GM12873 (cell line): ENCODE results near the gene HERC2.

ENCODE experiments used
- TF ChIP-seq, protein P1 (sequence below): IDR thresholded peaks from 2 replicates; pipeline ENCODE4 v1.5.1; 2012; ENCODE audit warnings: low read depth, mild to moderate bottlenecking, moderate library complexity, low read length, control low read depth; ENCODE audit not compliant: insufficient read depth; ENCODE audit errors: missing control alignments

Gene HERC2

DNA sequence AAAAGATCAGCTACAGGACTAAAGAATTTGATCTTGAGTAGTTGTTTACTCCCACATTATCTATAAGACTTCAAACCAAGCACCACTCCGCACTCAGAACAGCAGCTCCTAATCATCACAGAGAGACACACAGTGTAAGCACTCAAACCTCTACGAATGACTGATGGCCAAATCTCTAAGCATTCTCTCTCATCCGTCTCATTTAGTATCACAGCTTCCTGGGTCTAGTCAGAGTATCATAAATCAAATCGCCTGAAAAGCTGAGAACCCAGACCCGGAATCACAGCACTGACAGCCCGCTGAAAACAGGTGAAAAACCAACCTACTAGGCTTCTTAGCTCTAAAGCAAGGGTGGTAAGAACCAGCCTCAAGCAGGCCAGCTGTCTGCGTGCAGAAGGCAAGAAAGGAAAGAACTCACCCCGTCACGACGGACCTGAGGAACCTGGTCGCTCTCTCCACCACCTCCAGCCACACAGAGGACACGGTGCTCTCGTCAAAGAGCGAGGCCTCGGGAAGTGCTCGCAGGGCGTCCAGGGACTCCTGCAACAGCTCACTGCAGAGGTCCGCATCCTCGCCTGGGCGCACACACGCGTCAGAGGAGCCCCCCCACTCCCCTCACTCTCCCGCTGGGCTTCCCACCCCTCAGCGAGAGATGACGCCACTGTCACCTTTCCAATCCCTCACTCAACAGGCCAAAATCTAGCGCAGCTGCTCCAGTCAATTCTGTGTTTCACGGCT lies 47.9 kb downstream of the HERC2 start:
- TF ChIP-seq, protein P1, sequence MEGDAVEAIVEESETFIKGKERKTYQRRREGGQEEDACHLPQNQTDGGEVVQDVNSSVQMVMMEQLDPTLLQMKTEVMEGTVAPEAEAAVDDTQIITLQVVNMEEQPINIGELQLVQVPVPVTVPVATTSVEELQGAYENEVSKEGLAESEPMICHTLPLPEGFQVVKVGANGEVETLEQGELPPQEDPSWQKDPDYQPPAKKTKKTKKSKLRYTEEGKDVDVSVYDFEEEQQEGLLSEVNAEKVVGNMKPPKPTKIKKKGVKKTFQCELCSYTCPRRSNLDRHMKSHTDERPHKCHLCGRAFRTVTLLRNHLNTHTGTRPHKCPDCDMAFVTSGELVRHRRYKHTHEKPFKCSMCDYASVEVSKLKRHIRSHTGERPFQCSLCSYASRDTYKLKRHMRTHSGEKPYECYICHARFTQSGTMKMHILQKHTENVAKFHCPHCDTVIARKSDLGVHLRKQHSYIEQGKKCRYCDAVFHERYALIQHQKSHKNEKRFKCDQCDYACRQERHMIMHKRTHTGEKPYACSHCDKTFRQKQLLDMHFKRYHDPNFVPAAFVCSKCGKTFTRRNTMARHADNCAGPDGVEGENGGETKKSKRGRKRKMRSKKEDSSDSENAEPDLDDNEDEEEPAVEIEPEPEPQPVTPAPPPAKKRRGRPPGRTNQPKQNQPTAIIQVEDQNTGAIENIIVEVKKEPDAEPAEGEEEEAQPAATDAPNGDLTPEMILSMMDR: no peak

- TF ChIP-seq, protein P1: no peak
Measured at GRCh38 chr15:28273468-28273867, 48.5 kb downstream of the HERC2 start.

GRCh38 chr15:28272587-28272986 lies 49.4 kb downstream of the HERC2 start:
- TF ChIP-seq, protein P1: no peak

DNA sequence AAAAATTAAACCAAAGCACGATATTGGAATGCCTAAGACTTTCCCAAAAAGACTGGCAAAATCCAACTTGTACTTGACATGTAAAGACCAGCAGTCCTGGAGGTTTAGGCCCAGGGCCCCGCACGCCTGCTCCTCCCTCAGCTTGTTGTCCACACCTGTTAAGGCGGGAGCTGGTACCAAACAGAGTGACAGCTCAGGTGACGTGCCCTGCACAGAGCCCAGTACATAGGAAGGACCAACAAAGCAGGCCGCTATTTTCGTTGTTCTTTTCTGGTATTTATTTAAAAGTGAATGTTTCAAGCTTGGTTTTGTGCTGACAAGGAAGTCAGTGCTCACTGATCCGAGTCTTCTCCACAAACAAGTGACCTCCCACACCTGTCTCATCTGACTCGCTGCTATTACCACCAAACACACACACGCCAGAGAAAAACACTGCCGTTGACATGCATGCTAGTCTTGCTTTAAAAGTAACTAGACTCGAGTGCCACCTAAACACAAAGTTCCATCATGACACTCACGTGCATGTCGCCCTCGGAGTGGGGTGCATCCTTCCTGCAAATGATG lies 50.2 kb downstream of the HERC2 start:
- TF ChIP-seq, protein P1: no peak

DNA sequence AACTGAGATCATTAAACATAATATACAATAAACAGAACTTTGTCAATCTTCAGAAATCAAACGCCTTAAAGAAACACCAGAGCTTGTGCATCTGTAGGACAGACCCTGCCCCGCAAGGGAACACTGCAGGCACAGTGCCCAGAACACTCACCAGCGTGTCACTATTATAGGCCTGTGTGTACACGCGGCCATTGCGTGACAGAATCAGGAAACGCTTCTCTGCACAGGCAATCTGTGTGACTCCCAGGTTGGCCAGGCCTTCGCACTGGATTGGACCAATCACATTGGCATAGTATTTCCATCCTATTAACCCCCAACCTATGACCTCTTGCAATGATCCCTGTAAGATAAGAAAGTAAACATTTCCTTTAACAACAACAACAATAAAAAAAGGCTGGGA lies 52.9 kb downstream of the HERC2 start:
- TF ChIP-seq, protein P1: no peak

- TF ChIP-seq, protein P1: no peak
Measured at GRCh38 chr15:28267727-28268126, 54.3 kb downstream of the HERC2 start.

DNA sequence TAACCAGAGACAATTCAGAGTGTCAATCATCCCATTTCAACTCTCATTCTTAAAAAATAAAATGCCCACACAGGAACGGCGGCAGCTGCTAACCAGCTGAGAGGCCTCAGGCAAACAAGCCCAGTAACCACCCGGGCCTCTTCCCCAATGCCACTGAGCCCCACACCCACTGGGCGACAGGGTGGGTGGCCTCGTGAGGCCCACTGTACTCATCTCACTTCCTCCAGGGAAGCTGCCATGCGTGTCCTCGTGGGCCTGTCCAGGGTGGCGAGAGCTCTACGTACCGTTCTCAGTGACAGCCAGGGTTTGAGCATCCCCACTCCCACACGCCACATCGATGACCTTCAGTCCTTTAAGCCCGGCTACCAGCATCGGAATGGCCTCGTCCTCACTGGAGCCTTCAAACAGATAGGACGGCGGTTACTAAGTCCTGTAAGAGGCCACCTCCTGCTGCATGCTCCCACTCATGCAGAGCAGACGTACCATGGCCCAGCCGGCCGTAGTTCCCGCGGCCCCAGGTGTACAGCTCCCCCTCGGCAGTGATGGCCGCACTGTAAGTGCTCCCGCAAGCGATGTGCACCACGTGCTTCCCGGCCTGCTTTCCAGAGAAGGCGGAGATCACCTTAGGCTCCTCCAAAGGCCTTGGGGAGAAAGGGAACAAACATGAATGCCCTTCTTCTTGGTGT lies 56.5 kb downstream of the HERC2 start:
- TF ChIP-seq, protein P1: no peak
